ENCODE results near the gene SUPT16H.
"Not testable (repeated sequence)": the region's sequence is repeated elsewhere in the genome, so short reads cannot be mapped to it uniquely, and the experiment has no call there.

Gene SUPT16H

DNA sequence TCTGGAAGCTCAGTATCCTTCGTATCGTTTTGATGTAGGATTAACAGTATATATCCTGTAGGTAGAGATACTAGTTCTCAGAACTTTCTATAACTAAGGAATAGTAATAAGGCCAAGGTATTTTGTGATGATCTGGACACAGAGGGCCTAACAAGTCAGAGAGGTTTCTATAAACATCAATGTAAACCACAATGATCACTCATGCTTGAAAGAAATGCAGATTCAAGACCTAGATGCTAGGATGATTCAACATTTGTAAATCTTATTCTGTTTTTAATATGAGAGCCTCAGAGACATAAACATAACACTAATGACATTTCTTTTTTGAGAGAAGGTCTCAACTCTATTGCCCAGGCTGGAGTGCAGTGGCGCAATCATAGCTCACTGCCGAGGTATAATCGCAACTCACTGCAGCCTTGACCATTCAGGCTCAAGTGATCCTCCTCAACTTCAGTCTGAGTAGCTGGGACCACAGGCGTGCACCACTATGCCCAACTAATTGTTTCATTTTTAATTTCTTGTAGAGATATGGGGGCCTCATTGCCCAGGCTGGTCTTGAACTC, 16.2 kb downstream of the SUPT16H start:
- DNase-seq (ENCODE audit: low read depth) = no peak

DNA sequence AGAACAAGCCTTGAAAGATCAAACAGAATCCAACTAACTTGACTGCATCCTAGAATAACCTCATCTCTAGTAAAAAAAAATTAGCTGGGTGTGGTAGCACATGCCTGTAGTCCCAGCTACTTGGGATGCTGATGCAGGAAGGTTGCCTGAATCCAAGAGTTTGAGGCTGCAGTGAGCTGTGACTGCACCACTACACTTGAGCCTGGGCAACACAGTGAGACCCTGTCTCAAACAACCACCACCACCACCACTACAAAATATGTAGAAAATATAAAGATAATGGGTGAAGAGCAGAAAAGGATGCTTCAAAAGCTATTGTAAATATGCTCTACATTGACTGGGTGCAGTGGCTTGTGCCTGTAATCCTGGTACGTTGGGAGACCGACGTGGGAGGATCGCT, 27.3 kb downstream of the SUPT16H start:
- DNase-seq (ENCODE audit: low read depth) = no peak

- no peak for DNase-seq (ENCODE audit: low read depth)
These were observed 31.2 kb downstream of the SUPT16H start for GRCh38 chr14:21352587-21352986.

DNA sequence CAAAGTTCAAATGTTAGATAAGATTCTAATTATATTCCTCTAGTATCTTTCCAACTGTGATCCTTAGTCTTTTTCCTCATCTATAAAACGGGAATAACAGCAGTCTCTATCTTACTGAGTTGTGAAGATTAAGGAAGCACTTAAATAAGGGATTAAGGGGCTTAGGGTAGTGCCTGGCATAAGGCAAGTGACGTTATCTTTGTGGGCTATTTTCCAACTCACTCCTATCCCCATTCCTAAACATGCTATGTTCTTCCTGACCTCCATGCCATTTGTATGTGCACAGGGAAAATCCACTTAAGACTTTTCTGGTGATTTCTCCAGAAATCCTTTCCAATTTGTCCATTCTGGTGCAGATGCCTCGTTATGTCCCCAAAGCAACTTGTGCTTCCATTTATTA, 33.3 kb downstream of the SUPT16H start:
- DNase-seq (ENCODE audit: low read depth) = no peak

- DNase-seq (ENCODE audit: low read depth) = no peak
These were observed 36.6 kb downstream of the SUPT16H start for GRCh38 chr14:21347201-21347600.

GRCh38 chr14:21346532-21347135, 37.2 kb downstream of the SUPT16H start:
- no peak for DNase-seq (ENCODE audit: low read depth)

DNA sequence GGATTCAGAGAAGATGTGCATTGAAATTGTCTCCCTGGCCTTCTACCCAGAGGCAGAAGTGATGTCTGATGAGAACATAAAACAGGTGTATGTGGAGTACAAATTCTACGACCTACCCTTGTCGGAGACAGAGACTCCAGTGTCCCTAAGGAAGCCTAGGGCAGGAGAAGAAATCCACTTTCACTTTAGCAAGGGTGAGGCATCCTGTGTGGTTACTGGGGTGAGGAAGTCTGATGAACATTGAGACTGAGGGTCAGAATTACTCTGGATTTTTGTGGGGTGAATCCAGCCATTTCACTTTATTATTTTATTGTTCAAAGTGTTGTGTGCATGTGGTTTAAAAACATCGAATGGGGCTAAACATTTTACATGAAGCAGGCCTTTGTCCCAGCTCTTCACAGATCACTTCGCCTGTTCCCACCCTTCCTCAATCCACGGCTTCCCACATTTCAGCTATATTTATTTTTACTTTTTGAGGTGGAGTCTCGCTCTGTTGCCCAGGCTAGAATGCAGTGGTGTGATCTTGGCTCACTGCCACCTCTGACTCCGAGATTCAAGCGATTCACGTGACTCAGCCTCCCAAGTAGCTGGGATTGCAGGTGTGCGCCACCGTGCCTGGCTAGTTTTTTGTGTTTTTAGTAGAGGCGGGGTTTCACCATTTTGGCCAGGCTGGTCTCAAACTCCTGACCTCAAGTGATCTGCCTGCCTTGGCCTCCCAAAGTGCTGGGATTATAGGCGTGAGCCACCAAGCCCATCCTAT, 40.6 kb downstream of the SUPT16H start:
- no peak for DNase-seq (ENCODE audit: low read depth)

DNA sequence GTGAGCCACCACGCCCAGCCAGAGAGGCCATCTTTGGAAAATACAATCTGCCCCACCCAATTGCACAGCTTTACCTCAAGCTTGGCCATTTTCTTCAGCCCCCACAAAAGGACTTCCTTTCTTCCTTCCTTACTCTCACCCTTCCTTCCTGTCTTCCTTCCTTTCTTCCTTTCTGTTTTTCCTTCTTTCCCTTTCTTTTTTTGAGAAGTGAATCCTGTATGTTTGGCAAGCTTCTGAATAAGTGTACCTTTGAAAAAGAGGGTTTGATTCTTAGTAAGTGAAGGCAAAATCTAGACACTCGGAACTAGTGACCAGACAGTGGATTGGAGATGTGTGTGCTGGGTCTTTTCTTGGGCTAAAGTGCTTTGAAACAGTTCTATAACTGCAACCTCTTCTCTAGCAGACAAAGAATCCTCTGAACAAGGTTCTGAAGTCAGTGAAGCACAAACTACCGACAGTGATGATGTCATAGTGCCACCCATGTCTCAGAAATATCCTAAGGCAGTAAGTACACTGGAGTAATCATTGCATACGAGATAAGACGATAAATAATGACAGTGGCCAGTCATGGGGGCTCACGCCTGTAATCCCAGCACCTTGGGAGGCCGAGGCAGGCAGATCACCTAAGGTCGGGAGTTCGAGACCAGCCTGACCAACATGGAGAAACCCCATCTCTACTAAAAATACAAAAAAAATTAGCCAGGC, 49.5 kb downstream of the SUPT16H start:
- DNase-seq (ENCODE audit: low read depth) = no peak

DNA sequence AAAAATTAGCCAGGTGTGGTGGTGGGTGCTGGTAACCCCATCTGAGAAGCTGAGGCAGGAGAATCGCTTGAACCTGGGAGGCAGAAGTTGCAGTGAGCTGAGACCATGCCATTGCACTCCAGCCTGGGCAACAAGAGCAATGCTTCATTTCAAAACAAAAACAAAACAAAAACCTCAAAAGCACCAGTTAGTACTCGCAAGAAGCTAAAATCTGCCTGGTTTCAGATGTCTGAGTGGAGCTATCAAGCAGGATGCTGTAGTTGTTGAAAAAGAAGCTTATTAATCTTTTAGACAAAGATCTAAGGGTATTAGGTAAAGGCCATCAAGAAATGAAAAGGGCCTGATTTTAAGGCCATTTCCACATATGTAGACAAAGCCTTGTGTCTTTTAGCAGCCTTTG, 50.9 kb downstream of the SUPT16H start:
- no peak for DNase-seq (ENCODE audit: low read depth)

DNA sequence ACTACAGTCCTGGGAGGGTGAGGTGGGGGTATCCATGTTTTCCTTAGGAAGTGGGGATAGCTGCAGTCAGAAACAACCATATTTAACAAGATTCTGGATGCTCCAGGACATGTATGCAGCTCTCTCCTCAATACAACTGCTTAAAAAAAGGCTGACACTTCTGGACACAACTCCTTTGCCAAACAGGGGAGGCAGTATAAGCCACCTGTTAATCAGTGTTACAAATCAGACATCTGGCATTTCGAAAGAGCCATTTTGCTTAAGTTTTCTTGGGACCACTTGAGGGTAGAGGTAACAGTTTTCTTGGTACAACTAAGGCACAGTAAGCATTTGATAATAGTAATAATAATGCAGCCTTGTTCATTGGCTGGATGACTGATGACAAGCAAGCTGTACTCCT, 56.8 kb downstream of the SUPT16H start:
- DNase-seq (ENCODE audit: low read depth) = no peak

GRCh38 chr14:21322716-21323115, 61.1 kb downstream of the SUPT16H start:
- no peak for DNase-seq (ENCODE audit: low read depth)

DNA sequence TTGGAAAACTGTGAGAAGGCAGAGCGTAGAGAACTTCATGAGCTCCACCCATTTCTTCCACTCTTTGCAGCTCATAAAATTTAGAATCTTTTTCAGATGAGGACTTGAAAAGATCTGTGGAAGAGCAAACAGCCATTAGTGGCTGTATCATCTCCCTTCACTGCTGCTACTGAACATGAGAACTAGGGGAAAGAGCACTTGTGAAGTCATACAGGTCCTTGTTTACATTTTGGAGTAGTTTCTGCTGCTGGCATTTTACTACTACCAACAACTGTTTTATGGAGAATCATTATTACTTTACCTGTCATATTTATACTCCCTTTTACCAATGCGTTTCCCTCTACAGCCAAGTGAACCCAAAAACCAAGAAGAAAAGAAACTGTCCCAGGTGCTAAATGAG, 62.9 kb downstream of the SUPT16H start:
- no peak for DNase-seq (ENCODE audit: low read depth)

GRCh38 chr14:21317398-21317797, 66.4 kb downstream of the SUPT16H start:
- no peak for DNase-seq (ENCODE audit: low read depth)

GRCh38 chr14:21313512-21313911, 70.3 kb downstream of the SUPT16H start:
- DNase-seq (ENCODE audit: low read depth) = no peak

DNA sequence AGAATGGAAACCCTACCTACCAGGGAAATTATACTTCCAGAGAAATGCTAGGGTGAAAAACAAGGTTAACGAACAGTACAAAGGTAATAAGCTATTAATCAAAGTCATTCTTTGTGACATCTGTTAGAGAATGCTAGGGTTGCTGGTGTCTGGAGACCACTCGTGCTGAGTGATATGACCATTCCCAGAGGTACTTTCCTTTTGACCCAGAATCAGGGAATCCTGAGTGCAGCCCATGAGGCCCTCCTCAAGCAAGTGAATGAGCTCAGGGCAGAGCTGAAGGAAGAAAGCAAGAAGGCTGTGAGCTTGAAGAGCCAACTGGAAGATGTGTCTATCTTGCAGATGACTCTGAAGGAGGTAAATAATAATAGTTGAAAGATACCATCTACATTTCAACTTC, 72.2 kb downstream of the SUPT16H start:
- no peak for DNase-seq (ENCODE audit: low read depth)

- DNase-seq (ENCODE audit: low read depth) = no peak
These were observed 73.9 kb downstream of the SUPT16H start for GRCh38 chr14:21309956-21310355.

- DNase-seq (ENCODE audit: low read depth) = no peak
These were observed 74.6 kb downstream of the SUPT16H start for GRCh38 chr14:21309238-21309636.

GRCh38 chr14:21308479-21309237, 75.2 kb downstream of the SUPT16H start:
- DNase-seq (ENCODE audit: low read depth) = peak; percentile 78

GRCh38 chr14:21308132-21308478, 75.7 kb downstream of the SUPT16H start:
- no peak for DNase-seq (ENCODE audit: low read depth)

- no peak for DNase-seq (ENCODE audit: low read depth)
These were observed 76.2 kb downstream of the SUPT16H start for GRCh38 chr14:21307637-21308036.

- not testable (repeated sequence) for DNase-seq (ENCODE audit: low read depth)
These were observed 81.0 kb downstream of the SUPT16H start for GRCh38 chr14:21302836-21303140.

GRCh38 chr14:21302013-21302835, 81.6 kb downstream of the SUPT16H start:
- DNase-seq (ENCODE audit: low read depth) = no peak
